Measurements from ENCODE around the gene HBD.

The HBD gene

GRCh38 chr11:5188201-5188600 lies 46.1 kb downstream of the HBD start:
- no peak for DNase-seq (ENCODE audit: low read depth, low spot score)

Data from brain pericyte (primary cell).